GM12878 (cell line): ENCODE data around the gene IAPP. TPM values are rescaled to one million over a fixed set of nuclear protein-coding genes. Genes with fewer than 3 reads are reported as not detected.

Experiments used
- ATAC-seq: fragments of 200-7000 bp; cut with Tn5 transposase; 3 replicates; pipeline ENCODE4 v1.9.1; 2020; ENCODE audit warnings: mild to moderate bottlenecking, moderate library complexity
- BruUV-seq: library from RNA; stranded (reverse); fragments of 400-500 nt; replicated peaks from 2 replicates; lab custom pipeline; 2021; lab: Mats Ljungman, UMichigan
- CTCF ChIA-PET: fragments of 300-600 bp; sonication (Branson Sonifier 250); formaldehyde crosslinking; extraction: SDS; loops from one replicate; lab custom pipeline; 2021; ENCODE audit warnings: inconsistent platforms; lab: Yijun Ruan, JAX
- POLR2A ChIA-PET: fragments of 350-600 bp; formaldehyde crosslinking; extraction: SDS; loops from one replicate; lab custom pipeline; 2021; ENCODE audit warnings: inconsistent platforms; lab: Charles Lee
- RAD21 ChIA-PET: fragments of 300-600 bp; sonication (Branson Sonifier 250); formaldehyde crosslinking; loops from one replicate; lab custom pipeline; 2023; ENCODE audit warnings: antibody characterized with exemption; ENCODE audit not compliant: unreplicated experiment; lab: Charles Lee
- SMC1A ChIA-PET: fragments of 300-600 bp; sonication (Branson Sonifier 250); formaldehyde crosslinking; loops from one replicate; lab custom pipeline; 2023; ENCODE audit not compliant: unreplicated experiment, uncharacterized antibody; lab: Charles Lee
- DNase-seq: peaks from one replicate; pipeline ENCODE4 v3.0.0-alpha.2; 2011; ENCODE audit warnings: low read depth, low spot score
- FAIRE-seq: peaks from 3 replicates; lab custom pipeline; 2011; peaks lifted over from hg19 to GRCh38; lab: Jason Lieb, UNC
- H2AFZ ChIP-seq: 2 replicates; pipeline ENCODE4 v1.6.0; 2011; ENCODE audit warnings: low read depth, low read length, control low read depth; ENCODE audit not compliant: control insufficient read depth
- H3K27ac ChIP-seq: 2 replicates; pipeline ENCODE4 v1.5.1; 2011; ENCODE audit warnings: control low read depth; ENCODE audit not compliant: control insufficient read depth, insufficient read depth
- H3K27me3 ChIP-seq, 2 experiments: replicated peaks in 1 of 2; 2 replicates each; pipeline versions ENCODE4 v1.6.0 to v1.6.1; 2011; ENCODE audit warnings: low read length in 1 of 2; ENCODE audit not compliant: control insufficient read depth in 2 of 2, insufficient read depth in 2 of 2
- H3K36me3 ChIP-seq, 2 experiments: 2 replicates each; pipeline ENCODE4 v1.5.1; 2011; ENCODE audit warnings: low read length in 1 of 2; ENCODE audit not compliant: control insufficient read depth in 2 of 2, insufficient read depth in 2 of 2
- H3K4me1 ChIP-seq: 2 replicates; pipeline ENCODE4 v1.6.1; 2011; ENCODE audit warnings: mild to moderate bottlenecking, low read length, moderate library complexity, mixed read lengths; ENCODE audit not compliant: control insufficient read depth, insufficient read depth
- H3K4me2 ChIP-seq: 2 replicates; pipeline ENCODE4 v1.6.0; 2011; ENCODE audit warnings: control low read depth; ENCODE audit not compliant: control insufficient read depth, insufficient read depth
- H3K4me3 ChIP-seq: fragments of 200-600 bp; sonication (generic); 2 replicates; pipeline ENCODE4 v1.5.1; 2016
- H3K79me2 ChIP-seq: 2 replicates; pipeline ENCODE4 v1.6.0; 2011; ENCODE audit warnings: low read length; ENCODE audit not compliant: control insufficient read depth, insufficient read depth
- H3K9ac ChIP-seq: 2 replicates; pipeline ENCODE4 v1.8.0; 2011; ENCODE audit warnings: low read length, control low read depth, mixed read lengths; ENCODE audit not compliant: control insufficient read depth, insufficient read depth
- H3K9me3 ChIP-seq: replicated peaks from 3 replicates; pipeline ENCODE4 v1.5.1; 2011; ENCODE audit warnings: mild to moderate bottlenecking, low read length; ENCODE audit not compliant: control insufficient read depth, insufficient read depth
- H4K20me1 ChIP-seq: 2 replicates; pipeline ENCODE4 v1.6.0; 2011; ENCODE audit not compliant: control insufficient read depth, insufficient read depth
- CBFB ChIP-seq: IDR thresholded peaks from 2 replicates; pipeline ENCODE4 v1.6.1; 2016; ENCODE audit warnings: antibody characterized with exemption, low read depth
- CBX3 ChIP-seq: fragments of 200-600 bp; sonication (generic); IDR thresholded peaks from 2 replicates; pipeline ENCODE4 v1.6.1; 2016; ENCODE audit warnings: low read depth, borderline replicate concordance
- CREB1 ChIP-seq: IDR thresholded peaks from 2 replicates; pipeline ENCODE4 v1.6.1; 2012; ENCODE audit warnings: low read depth, mild to moderate bottlenecking, inconsistent platforms
- NR2C2 ChIP-seq: IDR thresholded peaks from 2 replicates; pipeline ENCODE4 v1.6.1; 2011; ENCODE audit warnings: borderline replicate concordance, low read depth; ENCODE audit not compliant: control insufficient read depth, insufficient read length
- ZNF24 ChIP-seq: fragments of 450-650 bp; IDR thresholded peaks from 2 replicates; pipeline ENCODE4 v1.6.1; 2017; ENCODE audit warnings: antibody characterized with exemption, mild to moderate bottlenecking
- WGBS: methylation state at CpG from one replicate; pipeline ENCODE4 v1.1.6; 2016; ENCODE audit warnings: low lambda C conversion rate; ENCODE audit not compliant: insufficient replicate concordance, insufficient coverage; ENCODE audit errors: missing lambda C conversion rate; 5-methylcytosine and 5-hydroxymethylcytosine counted together
- in situ Hi-C: fragments of 300-500 bp; cut with MboI; formaldehyde crosslinking; loops from 9 replicates; pipeline ENCODE4 v1.14.3; 2018; ENCODE audit warnings: mixed read lengths
- intact Hi-C: fragments of 100-400 bp; cut with micrococcal nuclease; formaldehyde crosslinking; loops from one replicate; pipeline ENCODE4 v1.14.2; 2022; ENCODE audit not compliant: unreplicated experiment
- polyA plus RNA-seq, 11 experiments: library from polyadenylated mRNA; depleted of rRNA in 4 of 11; unstranded in 6 of 11; stranded (reverse) in 5 of 11; fragments of >200 nt; fragmentation: Nextera tagmentation in 4 of 11; fragmentation: Illumina TruSeq in 1 of 11; extraction: Ambion mirVana in 4 of 11; extraction: Trizol in 1 of 11; gene quantifications; 1 replicate in 1 of 11; 2 replicates in 10 of 11; pipeline versions ENCODE4 v1.2.1 to v1.2.3, GENCODE V29; 2011 to 2016; ENCODE audit warnings: inconsistent platforms in 2 of 11, missing spikeins in 2 of 11, low read depth in 1 of 11
- total RNA-seq, 4 experiments: library from RNA; depleted of rRNA in 3 of 4; stranded (reverse); fragments of >200 nt in 3 of 4; fragmentation: Illumina TruSeq in 1 of 4; extraction: Trizol in 1 of 4; gene quantifications; 2 replicates each; pipeline versions ENCODE4 v1.2.1 to v1.2.3, GENCODE V29; 2013 to 2021
- TF ChIP-seq, protein P1 (sequence below): fragments of 450-650 bp; IDR thresholded peaks from 2 replicates; pipeline ENCODE4 v1.6.1; 2016; ENCODE audit warnings: mild to moderate bottlenecking
- TF ChIP-seq, protein P2 (sequence below): fragments of 450-650 bp; IDR thresholded peaks from 2 replicates; pipeline ENCODE4 v1.6.1; 2017; ENCODE audit warnings: mild to moderate bottlenecking, moderate library complexity

Gene IAPP
- total and polyA plus RNA-seq, 10 of the 15 experiments (the other 5 are each of a cell fraction or from before 2014, with no cell fraction given): not detected

DNA sequence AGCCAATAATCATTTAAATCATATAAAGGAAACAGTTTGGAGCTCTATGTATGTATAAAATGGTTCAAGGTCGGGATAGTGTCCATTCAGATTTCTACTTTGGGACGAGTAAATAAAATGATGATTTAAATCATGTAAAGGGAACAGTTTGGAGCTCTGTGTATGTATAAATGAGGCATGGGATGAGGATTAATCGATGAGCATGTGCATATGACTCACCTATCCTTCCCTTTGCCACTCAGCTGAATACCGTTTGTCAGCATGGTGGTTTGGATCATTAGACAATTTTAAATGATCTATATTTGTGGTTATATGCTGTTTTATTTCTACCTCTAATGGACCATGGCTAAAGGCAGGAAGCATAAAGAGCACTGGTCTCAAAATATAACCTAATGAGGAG lies 30.9 kb upstream of the IAPP start:
- no peak overlapping the region for H3K9ac ChIP-seq
- in situ Hi-C loops (no loop called here), intact Hi-C loops (no loop called here)
- H3K4me3 ChIP-seq: no peak overlapping the region
- no peaks in the 10 kb centered on the region for H3K27me3 ChIP-seq
- H3K27ac ChIP-seq: no peak overlapping the region
- RAD21 ChIA-PET: no interaction called here
- H4K20me1 ChIP-seq: no peaks in the 10 kb centered on the region
- WGBS: 4% methylated on average over 4 of the region's 4 CpGs
- H3K4me2 ChIP-seq: no peak overlapping the region
- DNase-seq (no peak), ATAC-seq (no peak), FAIRE-seq (no peak)
- TF ChIP-seq NR2C2: no peak
- no peak for TF ChIP-seq CBFB
- TF ChIP-seq CBX3: no peak
- no peak for TF ChIP-seq ZNF24
- TF ChIP-seq, protein P1, sequence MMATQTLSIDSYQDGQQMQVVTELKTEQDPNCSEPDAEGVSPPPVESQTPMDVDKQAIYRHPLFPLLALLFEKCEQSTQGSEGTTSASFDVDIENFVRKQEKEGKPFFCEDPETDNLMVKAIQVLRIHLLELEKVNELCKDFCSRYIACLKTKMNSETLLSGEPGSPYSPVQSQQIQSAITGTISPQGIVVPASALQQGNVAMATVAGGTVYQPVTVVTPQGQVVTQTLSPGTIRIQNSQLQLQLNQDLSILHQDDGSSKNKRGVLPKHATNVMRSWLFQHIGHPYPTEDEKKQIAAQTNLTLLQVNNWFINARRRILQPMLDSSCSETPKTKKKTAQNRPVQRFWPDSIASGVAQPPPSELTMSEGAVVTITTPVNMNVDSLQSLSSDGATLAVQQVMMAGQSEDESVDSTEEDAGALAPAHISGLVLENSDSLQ: no peak
- TF ChIP-seq CREB1: no peak
- TF ChIP-seq, protein P2, sequence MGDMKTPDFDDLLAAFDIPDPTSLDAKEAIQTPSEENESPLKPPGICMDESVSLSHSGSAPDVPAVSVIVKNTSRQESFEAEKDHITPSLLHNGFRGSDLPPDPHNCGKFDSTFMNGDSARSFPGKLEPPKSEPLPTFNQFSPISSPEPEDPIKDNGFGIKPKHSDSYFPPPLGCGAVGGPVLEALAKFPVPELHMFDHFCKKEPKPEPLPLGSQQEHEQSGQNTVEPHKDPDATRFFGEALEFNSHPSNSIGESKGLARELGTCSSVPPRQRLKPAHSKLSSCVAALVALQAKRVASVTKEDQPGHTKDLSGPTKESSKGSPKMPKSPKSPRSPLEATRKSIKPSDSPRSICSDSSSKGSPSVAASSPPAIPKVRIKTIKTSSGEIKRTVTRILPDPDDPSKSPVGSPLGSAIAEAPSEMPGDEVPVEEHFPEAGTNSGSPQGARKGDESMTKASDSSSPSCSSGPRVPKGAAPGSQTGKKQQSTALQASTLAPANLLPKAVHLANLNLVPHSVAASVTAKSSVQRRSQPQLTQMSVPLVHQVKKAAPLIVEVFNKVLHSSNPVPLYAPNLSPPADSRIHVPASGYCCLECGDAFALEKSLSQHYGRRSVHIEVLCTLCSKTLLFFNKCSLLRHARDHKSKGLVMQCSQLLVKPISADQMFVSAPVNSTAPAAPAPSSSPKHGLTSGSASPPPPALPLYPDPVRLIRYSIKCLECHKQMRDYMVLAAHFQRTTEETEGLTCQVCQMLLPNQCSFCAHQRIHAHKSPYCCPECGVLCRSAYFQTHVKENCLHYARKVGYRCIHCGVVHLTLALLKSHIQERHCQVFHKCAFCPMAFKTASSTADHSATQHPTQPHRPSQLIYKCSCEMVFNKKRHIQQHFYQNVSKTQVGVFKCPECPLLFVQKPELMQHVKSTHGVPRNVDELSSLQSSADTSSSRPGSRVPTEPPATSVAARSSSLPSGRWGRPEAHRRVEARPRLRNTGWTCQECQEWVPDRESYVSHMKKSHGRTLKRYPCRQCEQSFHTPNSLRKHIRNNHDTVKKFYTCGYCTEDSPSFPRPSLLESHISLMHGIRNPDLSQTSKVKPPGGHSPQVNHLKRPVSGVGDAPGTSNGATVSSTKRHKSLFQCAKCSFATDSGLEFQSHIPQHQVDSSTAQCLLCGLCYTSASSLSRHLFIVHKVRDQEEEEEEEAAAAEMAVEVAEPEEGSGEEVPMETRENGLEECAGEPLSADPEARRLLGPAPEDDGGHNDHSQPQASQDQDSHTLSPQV: no peak
- H3K4me1 ChIP-seq: no peaks in the 10 kb centered on the region
- no peaks in the 10 kb centered on the region for H3K36me3 ChIP-seq
- no TSS peak for BruUV-seq
- no peaks in the 10 kb centered on the region for H3K9me3 ChIP-seq
- no peak overlapping the region for H2AFZ ChIP-seq
- SMC1A ChIA-PET: interaction anchor here (1.4 kb wide), 1 partner anchor 31 kb away, joined by 3 read pairs; the partner anchor contains the start of gene IAPP
- POLR2A ChIA-PET: no interaction called here
- CTCF ChIA-PET: no interaction called here
- H3K79me2 ChIP-seq: no peaks in the 10 kb centered on the region
